OCI-LY1 (cell line): ENCODE data around the gene GPRIN1.

ENCODE experiments used
- H2AFZ ChIP-seq: fragments of 200-600 bp; sonication (generic), shearing (Covaris generic); 2 replicates; pipeline ENCODE4 v1.6.0; 2014; ENCODE audit warnings: antibody characterized with exemption, mild to moderate bottlenecking, low read length
- H3F3A ChIP-seq: fragments of 200-600 bp; sonication (generic), shearing (Covaris generic); 2 replicates; pipeline ENCODE4 v1.6.0; 2014; ENCODE audit warnings: mild to moderate bottlenecking, antibody characterized with exemption, low read length, moderate library complexity; ENCODE audit not compliant: insufficient read depth
- H3K27ac ChIP-seq: fragments of 200-600 bp; sonication (generic); 2 replicates; pipeline ENCODE4 v1.5.1; 2014; ENCODE audit warnings: low read length, mixed run types, mild to moderate bottlenecking, low read depth; ENCODE audit not compliant: poor library complexity, severe bottlenecking
- H3K27me3 ChIP-seq: fragments of 200-600 bp; sonication (generic); 2 replicates; pipeline ENCODE4 v1.6.0; 2014; ENCODE audit warnings: antibody characterized with exemption, mild to moderate bottlenecking, low read length, moderate library complexity; ENCODE audit not compliant: insufficient read depth
- H3K36me3 ChIP-seq: fragments of 200-600 bp; sonication (generic); 2 replicates; pipeline ENCODE4 v1.6.1; 2014; ENCODE audit warnings: mild to moderate bottlenecking, antibody characterized with exemption, low read length, moderate library complexity, mixed read lengths; ENCODE audit not compliant: insufficient read depth
- H3K4me1 ChIP-seq: fragments of 200-600 bp; sonication (generic); 2 replicates; pipeline ENCODE4 v1.5.1; 2014; ENCODE audit warnings: mild to moderate bottlenecking, low read length, moderate library complexity; ENCODE audit not compliant: insufficient read depth, severe bottlenecking
- H3K4me2 ChIP-seq: fragments of 200-600 bp; sonication (generic), shearing (Covaris generic); 2 replicates; pipeline ENCODE4 v1.6.1; 2014; ENCODE audit warnings: low read length
- H3K4me3 ChIP-seq: fragments of 200-600 bp; sonication (generic); 2 replicates; pipeline ENCODE4 v1.5.1; 2014; ENCODE audit warnings: low read length, low read depth, mild to moderate bottlenecking, mixed read lengths; ENCODE audit not compliant: poor library complexity, severe bottlenecking
- H3K79me2 ChIP-seq: fragments of 200-600 bp; shearing (Covaris generic); 2 replicates; pipeline ENCODE4 v1.6.1; 2016; ENCODE audit warnings: mixed run types, low read length, mixed read lengths; ENCODE audit not compliant: insufficient read depth
- H3K9ac ChIP-seq: fragments of 200-600 bp; sonication (generic), shearing (Covaris generic); 2 replicates; pipeline ENCODE4 v1.6.1; 2014; ENCODE audit warnings: mild to moderate bottlenecking, low read length, mixed read lengths
- H3K9me2 ChIP-seq: fragments of 200-600 bp; sonication (generic), shearing (Covaris generic); 2 replicates; pipeline ENCODE4 v1.6.1; 2014; ENCODE audit warnings: low read depth, mild to moderate bottlenecking, low read length, mixed read lengths
- H3K9me3 ChIP-seq: fragments of 200-600 bp; shearing (Covaris generic); 2 replicates; pipeline ENCODE4 v1.6.1; 2014; ENCODE audit warnings: low read length, mixed read lengths
- H4K20me1 ChIP-seq: fragments of 200-600 bp; sonication (generic), shearing (Covaris generic); 2 replicates; pipeline ENCODE4 v1.6.0; 2016; ENCODE audit warnings: mild to moderate bottlenecking, low read length; ENCODE audit not compliant: insufficient read depth
- EZH2 ChIP-seq: fragments of 200-600 bp; sonication (generic), shearing (Covaris generic); IDR thresholded peaks from 2 replicates; pipeline ENCODE4 v1.8.0; 2017; ENCODE audit warnings: borderline replicate concordance, mixed run types, mild to moderate bottlenecking, antibody characterized with exemption, low read length, moderate library complexity, mixed read lengths
- TF ChIP-seq, protein P1 (sequence below): fragments of 200-600 bp; sonication (generic), shearing (Covaris generic); IDR thresholded peaks from 2 replicates; pipeline ENCODE4 v1.5.1; 2017; ENCODE audit warnings: mild to moderate bottlenecking, antibody characterized with exemption, low read length, moderate library complexity, mixed read lengths

The GPRIN1 gene

DNA sequence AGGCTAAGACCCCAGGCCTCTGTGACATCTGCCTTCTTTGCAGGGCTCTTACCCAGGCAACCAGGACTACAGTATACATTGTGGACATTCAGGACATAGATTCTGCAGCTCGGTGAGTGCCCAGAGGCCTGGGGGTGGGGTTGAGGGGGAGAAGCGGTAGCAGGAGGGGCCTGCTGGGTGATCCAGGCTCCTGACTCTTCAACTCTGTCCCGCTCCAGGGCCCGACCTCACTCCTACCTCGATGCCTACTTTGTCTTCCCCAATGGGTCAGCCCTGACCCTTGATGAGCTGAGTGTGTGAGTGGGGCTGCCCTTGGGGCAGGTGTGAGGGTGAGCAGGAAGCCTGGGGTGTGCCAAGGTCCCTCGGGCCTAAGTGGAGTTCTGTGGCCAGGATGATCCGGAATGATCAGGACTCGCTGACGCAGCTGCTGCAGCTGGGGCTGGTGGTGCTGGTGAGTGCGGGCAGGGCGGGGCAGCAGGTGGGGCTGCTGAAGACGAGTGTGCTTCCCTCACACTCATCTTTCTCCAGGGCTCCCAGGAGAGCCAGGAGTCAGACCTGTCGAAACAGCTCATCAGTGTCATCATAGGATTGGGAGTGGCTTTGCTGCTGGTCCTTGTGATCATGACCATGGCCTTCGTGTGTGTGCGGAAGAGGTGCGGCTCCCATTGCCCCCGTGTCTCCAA lies 19.8 kb downstream of the GPRIN1 start:
- Histone ChIP-seq H3K4me1 (no peaks in the 10 kb centered on the region), H3K27me3 (no peaks in the 10 kb centered on the region), H3K4me3 (no peak overlapping the region), H2AFZ (no peak overlapping the region), H3K9me2 (no peaks in the 10 kb centered on the region), H4K20me1 (no peaks in the 10 kb centered on the region), H3K79me2 (no peaks in the 10 kb centered on the region), H3K36me3 (no peaks in the 10 kb centered on the region), H3F3A (no peaks in the 10 kb centered on the region), H3K9ac (no peak overlapping the region), H3K4me2 (no peak overlapping the region), H3K27ac (no peak overlapping the region), H3K9me3 (peaks cover 6% of the 10 kb centered on the region)
- TF ChIP-seq EZH2, result no peak
- TF ChIP-seq, protein P1, sequence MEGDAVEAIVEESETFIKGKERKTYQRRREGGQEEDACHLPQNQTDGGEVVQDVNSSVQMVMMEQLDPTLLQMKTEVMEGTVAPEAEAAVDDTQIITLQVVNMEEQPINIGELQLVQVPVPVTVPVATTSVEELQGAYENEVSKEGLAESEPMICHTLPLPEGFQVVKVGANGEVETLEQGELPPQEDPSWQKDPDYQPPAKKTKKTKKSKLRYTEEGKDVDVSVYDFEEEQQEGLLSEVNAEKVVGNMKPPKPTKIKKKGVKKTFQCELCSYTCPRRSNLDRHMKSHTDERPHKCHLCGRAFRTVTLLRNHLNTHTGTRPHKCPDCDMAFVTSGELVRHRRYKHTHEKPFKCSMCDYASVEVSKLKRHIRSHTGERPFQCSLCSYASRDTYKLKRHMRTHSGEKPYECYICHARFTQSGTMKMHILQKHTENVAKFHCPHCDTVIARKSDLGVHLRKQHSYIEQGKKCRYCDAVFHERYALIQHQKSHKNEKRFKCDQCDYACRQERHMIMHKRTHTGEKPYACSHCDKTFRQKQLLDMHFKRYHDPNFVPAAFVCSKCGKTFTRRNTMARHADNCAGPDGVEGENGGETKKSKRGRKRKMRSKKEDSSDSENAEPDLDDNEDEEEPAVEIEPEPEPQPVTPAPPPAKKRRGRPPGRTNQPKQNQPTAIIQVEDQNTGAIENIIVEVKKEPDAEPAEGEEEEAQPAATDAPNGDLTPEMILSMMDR, result no peak

DNA sequence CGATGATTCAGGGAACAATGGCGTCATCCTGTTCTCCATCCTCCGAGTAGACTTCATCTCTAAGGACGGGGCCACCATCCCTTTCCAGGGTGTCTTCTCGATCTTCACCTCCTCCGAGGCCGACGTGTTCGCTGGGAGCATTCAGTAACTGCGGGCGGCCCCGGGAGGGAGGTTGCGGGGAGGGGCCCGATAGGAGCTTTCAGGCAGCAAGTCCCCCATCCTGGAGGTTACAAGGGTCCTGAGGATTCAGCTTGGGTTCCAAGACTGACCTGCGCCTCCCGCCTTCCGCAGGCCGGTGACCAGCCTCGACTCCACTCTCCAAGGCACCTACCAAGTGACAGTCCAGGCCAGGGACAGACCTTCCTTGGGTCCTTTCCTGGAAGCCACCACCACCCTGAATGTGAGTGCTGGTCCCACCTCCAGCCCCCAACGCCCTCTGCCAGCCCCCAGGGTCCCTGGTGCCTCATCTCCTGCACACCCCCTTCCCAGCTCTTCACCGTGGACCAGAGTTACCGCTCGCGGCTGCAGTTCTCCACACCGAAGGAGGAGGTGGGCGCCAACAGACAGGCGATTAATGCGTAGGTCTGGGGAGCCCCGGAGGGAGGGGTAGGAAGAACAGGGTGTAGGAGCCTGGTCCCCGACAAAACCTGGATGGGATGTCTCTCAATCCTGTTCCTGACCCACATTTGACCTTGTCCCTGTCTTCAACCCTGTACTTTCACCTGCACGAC lies 20.8 kb downstream of the GPRIN1 start:
- H3K27me3 ChIP-seq, result no peaks in the 10 kb centered on the region; the same call in 1 of the 2 replicates
- H3K9me2 ChIP-seq, result no peaks in the 10 kb centered on the region
- H2AFZ ChIP-seq, result no peak overlapping the region
- H3K79me2 ChIP-seq, result no peaks in the 10 kb centered on the region
- no peaks in the 10 kb centered on the region for H4K20me1 ChIP-seq
- H3K36me3 ChIP-seq, result no peaks in the 10 kb centered on the region; the same call in 1 of the 2 replicates
- no peak overlapping the region for H3K4me3 ChIP-seq
- no peak overlapping the region for H3K27ac ChIP-seq
- TF ChIP-seq, protein P1, result no peak
- H3F3A ChIP-seq, result no peaks in the 10 kb centered on the region
- H3K9ac ChIP-seq, result no peak overlapping the region
- H3K9me3 ChIP-seq, result peaks cover 12% of the 10 kb centered on the region
- no peak overlapping the region for H3K4me2 ChIP-seq
- no peaks in the 10 kb centered on the region for H3K4me1 ChIP-seq

DNA sequence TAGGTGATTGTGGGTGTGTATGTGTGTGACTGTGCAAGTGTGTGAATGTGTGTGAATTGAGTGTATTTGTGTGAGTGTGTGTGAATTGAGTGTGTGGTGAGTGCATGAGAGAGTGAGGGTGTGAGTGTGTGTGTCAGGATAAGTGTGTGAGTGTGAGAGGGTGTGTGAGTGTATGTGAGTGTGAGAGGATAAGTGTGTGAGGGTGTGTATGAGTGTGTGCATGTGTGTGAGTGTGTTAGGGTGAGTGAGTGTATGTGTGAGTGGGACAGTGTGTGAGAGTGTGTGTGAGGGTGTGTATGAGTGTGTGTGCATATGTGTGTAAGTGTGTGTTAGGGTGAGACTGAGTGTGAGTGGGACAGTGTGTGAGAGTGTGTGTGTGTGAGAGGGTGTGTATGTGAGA lies 21.7 kb downstream of the GPRIN1 start:
- Histone ChIP-seq H3K36me3 (no peaks in the 10 kb centered on the region; the same call in 1 of the 2 replicates), H3K79me2 (no peaks in the 10 kb centered on the region), H3K4me2 (no peak overlapping the region), H3K9me2 (no peaks in the 10 kb centered on the region), H3K27me3 (peaks cover 3% of the 10 kb centered on the region; the same call in 1 of the 2 replicates), H2AFZ (no peak overlapping the region), H4K20me1 (no peaks in the 10 kb centered on the region), H3K9ac (no peak overlapping the region), H3K4me3 (no peak overlapping the region), H3K9me3 (peaks cover 12% of the 10 kb centered on the region), H3K4me1 (no peaks in the 10 kb centered on the region), H3F3A (no peaks in the 10 kb centered on the region), H3K27ac (no peak overlapping the region)
- TF ChIP-seq, protein P1, result no peak
- TF ChIP-seq EZH2, result no peak
